Renal cortical epithelial cell (primary cell): ENCODE data around the gene PRKAG1. TPM values are rescaled to one million over a fixed set of nuclear protein-coding genes. Genes with fewer than 3 reads are reported as not detected.

Experiments used
- DNase-seq: peaks from one replicate; pipeline ENCODE4 v3.0.0-alpha.2; 2011; ENCODE audit warnings: low read depth
- total RNA-seq: library from RNA; depleted of rRNA; stranded (reverse); fragments of >200 nt; gene quantifications from 2 replicates; pipeline ENCODE4 v1.2.3, GENCODE V29; 2014

PRKAG1 gene
- total RNA-seq, 1 donor from 2014 or later = 63.0 TPM

- no peak for DNase-seq
These were observed 8.4 kb downstream of the PRKAG1 start for GRCh38 chr12:49010092-49010668.

GRCh38 chr12:49008943-49009342 is 9.6 kb downstream of the PRKAG1 start:
- DNase-seq = no peak

- no peak for DNase-seq
These were observed 18.2 kb downstream of the PRKAG1 start for GRCh38 chr12:49000346-49000745.

- DNase-seq = no peak
These were observed 19.0 kb downstream of the PRKAG1 start, which contains the start of gene DDN for GRCh38 chr12:48999371-49000131. TSS of gene DDN (minus strand) at chr12:48999375. CDS start at chr12:48999287, 88 bp downstream.

GRCh38 chr12:48998497-48999353 is 19.9 kb downstream of the PRKAG1 start:
- no peak for DNase-seq

- DNase-seq = no peak
These were observed 20.7 kb downstream of the PRKAG1 start for GRCh38 chr12:48997719-48998496.

GRCh38 chr12:48996794-48997718 is 21.5 kb downstream of the PRKAG1 start:
- DNase-seq = peak; percentile 44

- DNase-seq = peak; percentile 60
These were observed 23.3 kb downstream of the PRKAG1 start for GRCh38 chr12:48995086-48995879.

- no peak for DNase-seq
These were observed 24.1 kb downstream of the PRKAG1 start for GRCh38 chr12:48994224-48995085.

GRCh38 chr12:48993787-48994186 is 24.8 kb downstream of the PRKAG1 start:
- no peak for DNase-seq

- DNase-seq = no peak
These were observed 27.1 kb downstream of the PRKAG1 start for GRCh38 chr12:48991247-48992050.

- DNase-seq = no peak
These were observed 28.0 kb downstream of the PRKAG1 start for GRCh38 chr12:48990552-48990951.

GRCh38 chr12:48988030-48988649 is 30.4 kb downstream of the PRKAG1 start:
- no peak for DNase-seq

- DNase-seq = no peak
These were observed 31.8 kb downstream of the PRKAG1 start for GRCh38 chr12:48986720-48987291.

- no peak for DNase-seq
These were observed 32.7 kb downstream of the PRKAG1 start for GRCh38 chr12:48985901-48986300.

GRCh38 chr12:48985475-48985897 is 33.1 kb downstream of the PRKAG1 start:
- DNase-seq = no peak
